Common myeloid progenitor, CD34-positive (primary cell): ENCODE measurements around the gene TMCC3.

ENCODE experiments used
- CTCF ChIA-PET: fragments of 350-600 bp; sonication (Branson Sonifier 250); formaldehyde crosslinking; loops from one replicate; lab custom pipeline; 2021; ENCODE audit warnings: antibody characterized with exemption; lab: Charles Lee
- POLR2A ChIA-PET: fragments of 350-600 bp; sonication (Branson Sonifier 250); formaldehyde crosslinking; loops from one replicate; lab custom pipeline; 2021; ENCODE audit warnings: antibody characterized with exemption; lab: Charles Lee
- DNase-seq, 3 donors: peaks; one replicate each; pipeline versions ENCODE4 v3.0.0 to v3.0.0-alpha.2; 2013
- H3K27ac ChIP-seq, 2 experiments: 1 replicate in 1 of 2; 2 replicates in 1 of 2; pipeline ENCODE4 v1.7.0; 2013; ENCODE audit warnings: inconsistent platforms in 2 of 2, low read length in 2 of 2, mild to moderate bottlenecking in 2 of 2, low read depth in 1 of 2, moderate library complexity in 1 of 2; ENCODE audit not compliant: severe bottlenecking in 2 of 2, insufficient read depth in 1 of 2, poor library complexity in 1 of 2
- H3K27me3 ChIP-seq, 5 experiments: replicated peaks in 2 of 5; 1 replicate in 3 of 5; 2 replicates in 2 of 5; pipeline versions ENCODE4 v1.6.1 to v1.7.0; 2013; ENCODE audit warnings: low read length in 4 of 5, mild to moderate bottlenecking in 2 of 5, moderate library complexity in 2 of 5, inconsistent platforms in 1 of 5; ENCODE audit not compliant: insufficient read depth in 5 of 5, control insufficient read depth in 4 of 5
- H3K36me3 ChIP-seq, 4 experiments: 1 replicate in 2 of 4; 2 replicates in 2 of 4; pipeline versions ENCODE4 v1.6.1 to v1.7.0; 2013; ENCODE audit warnings: low read length in 3 of 4, control low read depth in 1 of 4, mild to moderate bottlenecking in 1 of 4; ENCODE audit not compliant: control insufficient read depth in 4 of 4, insufficient read depth in 4 of 4
- H3K4me1 ChIP-seq, 4 experiments: 1 replicate in 3 of 4; 2 replicates in 1 of 4; pipeline versions ENCODE4 v1.6.1 to v1.7.1; 2013; ENCODE audit warnings: low read length in 3 of 4, mild to moderate bottlenecking in 3 of 4, control low read depth in 1 of 4, inconsistent platforms in 1 of 4, moderate library complexity in 1 of 4; ENCODE audit not compliant: control insufficient read depth in 4 of 4, insufficient read depth in 4 of 4; ENCODE audit errors: control extremely low read depth in 1 of 4
- H3K4me3 ChIP-seq, 7 experiments: 1 replicate in 4 of 7; 2 replicates in 3 of 7; pipeline versions ENCODE4 v1.5.1 to v1.7.0; 2013; ENCODE audit warnings: mild to moderate bottlenecking in 7 of 7, low read length in 6 of 7, moderate library complexity in 6 of 7, inconsistent platforms in 2 of 7, low read depth in 2 of 7, control low read depth in 1 of 7; ENCODE audit not compliant: insufficient read depth in 4 of 7, control insufficient read depth in 1 of 7; ENCODE audit errors: extremely low read depth in 1 of 7
- H3K9me3 ChIP-seq, 5 experiments: 1 replicate in 4 of 5; 2 replicates in 1 of 5; pipeline versions ENCODE4 v1.6.1 to v1.7.1; 2013; ENCODE audit warnings: low read length in 4 of 5, mild to moderate bottlenecking in 2 of 5, inconsistent platforms in 1 of 5, low read depth in 1 of 5, moderate library complexity in 1 of 5; ENCODE audit not compliant: control insufficient read depth in 4 of 5, insufficient read depth in 2 of 5; ENCODE audit errors: control extremely low read depth in 1 of 5
- WGBS: methylation state at CpG from one replicate; pipeline ENCODE4 v1.1.5; 2013; ENCODE audit not compliant: insufficient coverage; 5-methylcytosine and 5-hydroxymethylcytosine counted together

TMCC3 gene

GRCh38 chr12:94674835-94675234 lies 24.5 kb upstream of the TMCC3 start:
- POLR2A ChIA-PET: no interaction called here
- Histone ChIP-seq H3K27me3 (no peaks in the 10 kb centered on the region), H3K36me3 (no peaks in the 10 kb centered on the region), H3K4me1 (peaks cover 14 to 45% (median 40%) of the 10 kb centered on the region in 4 experiments), H3K4me3 (peak overlapping the region in 2 of 7 experiments; percentile 3 to 26), H3K9me3 (no peaks in the 10 kb centered on the region), H3K27ac (no peak overlapping the region)
- 17% methylated on average over 5 of the region's 6 CpGs for WGBS
- CTCF ChIA-PET: interaction anchor here (1.0 to 1.6 kb wide), 3 partner anchors 25 to 260 kb away, joined by 3 to 6 read pairs (median 3); partner anchors contain the start of gene TMCC3
- DNase-seq: peak; percentile 45 to 72 (median 62)

- WGBS: no CpG with 5 or more reads among the region's 2 CpGs
- no peaks in the 10 kb centered on the region for H3K9me3 ChIP-seq
- no peaks in the 10 kb centered on the region for H3K27me3 ChIP-seq
- H3K27ac ChIP-seq: no peak overlapping the region
- POLR2A ChIA-PET: interaction anchor here (0.6 kb wide), 1 partner anchor 383 kb away, joined by 5 read pairs; no protein-coding TSS in a partner anchor
- H3K4me3 ChIP-seq: no peak overlapping the region
- peaks cover 14 to 44% (median 40%) of the 10 kb centered on the region in 4 experiments for H3K4me1 ChIP-seq
- CTCF ChIA-PET: interaction anchor here (1.0 to 2.0 kb wide), 5 partner anchors 9 to 261 kb away, joined by 3 to 6 read pairs (median 5); no protein-coding TSS in a partner anchor
- no peaks in the 10 kb centered on the region for H3K36me3 ChIP-seq
- no peak for DNase-seq
Measured at GRCh38 chr12:94674051-94674451, 23.7 kb upstream of the TMCC3 start.

DNA sequence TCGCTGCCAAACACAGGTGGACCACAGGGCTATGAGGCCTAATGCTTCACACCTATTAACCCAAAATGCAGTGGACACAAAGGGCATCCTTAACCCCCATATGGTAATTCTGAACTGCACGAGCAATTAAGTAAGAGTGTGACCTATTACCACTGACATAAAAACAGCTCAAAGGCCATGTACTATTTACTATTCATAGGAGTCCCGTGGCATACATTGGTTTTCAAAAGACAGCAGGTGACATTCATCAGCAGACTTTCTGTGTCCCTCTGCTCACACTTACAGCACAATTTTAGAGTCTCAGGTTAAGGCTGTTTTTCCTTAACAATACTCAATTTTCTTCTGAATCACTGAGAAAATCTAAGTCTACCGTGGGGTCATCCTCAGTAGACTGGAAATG lies 23.1 kb upstream of the TMCC3 start:
- H3K27ac ChIP-seq: no peak overlapping the region
- H3K4me1 ChIP-seq: peaks cover 14 to 40% (median 37%) of the 10 kb centered on the region in 4 experiments
- H3K9me3 ChIP-seq: no peaks in the 10 kb centered on the region
- H3K27me3 ChIP-seq: no peaks in the 10 kb centered on the region
- CTCF ChIA-PET: interaction anchor here (1.3 to 2.0 kb wide), 4 partner anchors 10 to 52 kb away, joined by 3 to 6 read pairs (median 6); no protein-coding TSS in a partner anchor
- no peaks in the 10 kb centered on the region for H3K36me3 ChIP-seq
- H3K4me3 ChIP-seq: no peak overlapping the region
- 100% methylated on average over 1 of the region's 4 CpGs for WGBS
- POLR2A ChIA-PET: interaction anchor here (0.6 kb wide), 1 partner anchor 383 kb away, joined by 5 read pairs; no protein-coding TSS in a partner anchor
- DNase-seq: no peak

DNA sequence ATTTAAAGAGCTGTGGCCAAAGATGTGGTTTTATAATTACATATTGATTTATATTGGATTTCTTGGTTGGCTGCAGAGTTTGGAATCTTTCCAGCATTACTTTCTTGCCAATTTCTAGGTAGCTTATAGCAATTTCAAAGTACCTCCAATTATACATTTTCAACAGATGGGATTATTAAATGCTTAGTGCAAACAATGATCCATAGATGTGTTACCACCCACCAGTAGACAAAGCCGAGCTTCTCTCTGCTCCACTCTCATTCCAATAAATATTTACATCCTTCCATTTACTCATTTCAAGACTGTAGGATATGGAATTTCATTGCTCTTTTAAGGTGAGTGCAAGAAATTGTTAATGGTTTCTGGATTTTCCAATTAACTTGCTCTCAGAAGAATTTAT lies 21.6 kb upstream of the TMCC3 start:
- ChIA-PET POLR2A (no interaction called here), CTCF (no interaction called here)
- H3K27me3 ChIP-seq: no peaks in the 10 kb centered on the region
- WGBS: no CpG with 5 or more reads among the region's 1 CpG
- no peak overlapping the region for H3K4me3 ChIP-seq
- no peak overlapping the region for H3K27ac ChIP-seq
- H3K36me3 ChIP-seq: no peaks in the 10 kb centered on the region
- H3K9me3 ChIP-seq: no peaks in the 10 kb centered on the region
- no peak for DNase-seq
- peaks cover 6 to 25% (median 23%) of the 10 kb centered on the region in 4 experiments for H3K4me1 ChIP-seq

GRCh38 chr12:94670898-94671297 lies 20.5 kb upstream of the TMCC3 start:
- H3K36me3 ChIP-seq: no peaks in the 10 kb centered on the region
- no peaks in the 10 kb centered on the region for H3K9me3 ChIP-seq
- H3K27me3 ChIP-seq: no peaks in the 10 kb centered on the region
- peaks cover 4 to 17% (median 14%) of the 10 kb centered on the region in 4 experiments for H3K4me1 ChIP-seq
- no peak overlapping the region for H3K27ac ChIP-seq
- ChIA-PET CTCF (interaction anchor here (0.6 kb wide), 2 partner anchors 10 to 53 kb away, joined by 3 read pairs; no protein-coding TSS in a partner anchor), POLR2A (no interaction called here)
- H3K4me3 ChIP-seq: no peak overlapping the region
- WGBS: 94% methylated on average over 2 of the region's 2 CpGs
- no peak for DNase-seq

DNA sequence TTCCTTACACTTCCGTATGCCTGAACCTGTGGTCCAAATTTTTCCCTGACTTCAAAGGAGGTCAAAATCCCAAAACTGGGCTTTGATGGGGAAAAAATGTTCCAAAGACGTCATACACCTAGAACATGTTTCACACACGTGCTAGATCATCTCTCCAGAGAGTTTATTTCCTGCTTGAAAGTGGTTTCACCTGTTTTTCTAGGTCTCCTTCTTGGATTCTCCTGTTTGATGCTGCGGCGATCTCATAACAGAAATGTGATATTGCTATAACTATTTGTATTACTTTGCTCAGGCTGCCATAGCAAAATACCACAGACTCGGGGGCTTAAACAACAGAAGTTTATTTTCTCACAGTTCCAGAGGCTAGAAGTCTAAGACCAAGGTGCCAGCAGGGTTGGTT lies 19.7 kb upstream of the TMCC3 start:
- peaks cover 4 to 9% (median 7%) of the 10 kb centered on the region in 4 experiments for H3K4me1 ChIP-seq
- no peaks in the 10 kb centered on the region for H3K9me3 ChIP-seq
- WGBS: 88% methylated on average over 4 of the region's 6 CpGs
- no peaks in the 10 kb centered on the region for H3K36me3 ChIP-seq
- ChIA-PET CTCF (interaction anchor here (0.7 kb wide), 1 partner anchor 18 kb away, joined by 3 read pairs; no protein-coding TSS in a partner anchor), POLR2A (no interaction called here)
- no peaks in the 10 kb centered on the region for H3K27me3 ChIP-seq
- no peak for DNase-seq
- H3K27ac ChIP-seq: no peak overlapping the region
- H3K4me3 ChIP-seq: no peak overlapping the region

- no peak overlapping the region for H3K4me3 ChIP-seq
- CTCF ChIA-PET: interaction anchor here (0.8 kb wide), 2 partner anchors 16 to 41 kb away, joined by 3 read pairs; no protein-coding TSS in a partner anchor
- DNase-seq: no peak
- no peak overlapping the region for H3K27ac ChIP-seq
- WGBS: 100% methylated on average over 2 of the region's 6 CpGs
- peaks cover 0 to 1% (median 0%) of the 10 kb centered on the region in 4 experiments for H3K4me1 ChIP-seq
- POLR2A ChIA-PET: interaction anchor here (0.6 kb wide), 1 partner anchor 49 kb away, joined by 4 read pairs; no protein-coding TSS in a partner anchor
- no peaks in the 10 kb centered on the region for H3K36me3 ChIP-seq
- no peaks in the 10 kb centered on the region for H3K27me3 ChIP-seq
- H3K9me3 ChIP-seq: no peaks in the 10 kb centered on the region
Measured at GRCh38 chr12:94667031-94667540, 16.7 kb upstream of the TMCC3 start.
